ENCODE data around the gene TP73.

DNA sequence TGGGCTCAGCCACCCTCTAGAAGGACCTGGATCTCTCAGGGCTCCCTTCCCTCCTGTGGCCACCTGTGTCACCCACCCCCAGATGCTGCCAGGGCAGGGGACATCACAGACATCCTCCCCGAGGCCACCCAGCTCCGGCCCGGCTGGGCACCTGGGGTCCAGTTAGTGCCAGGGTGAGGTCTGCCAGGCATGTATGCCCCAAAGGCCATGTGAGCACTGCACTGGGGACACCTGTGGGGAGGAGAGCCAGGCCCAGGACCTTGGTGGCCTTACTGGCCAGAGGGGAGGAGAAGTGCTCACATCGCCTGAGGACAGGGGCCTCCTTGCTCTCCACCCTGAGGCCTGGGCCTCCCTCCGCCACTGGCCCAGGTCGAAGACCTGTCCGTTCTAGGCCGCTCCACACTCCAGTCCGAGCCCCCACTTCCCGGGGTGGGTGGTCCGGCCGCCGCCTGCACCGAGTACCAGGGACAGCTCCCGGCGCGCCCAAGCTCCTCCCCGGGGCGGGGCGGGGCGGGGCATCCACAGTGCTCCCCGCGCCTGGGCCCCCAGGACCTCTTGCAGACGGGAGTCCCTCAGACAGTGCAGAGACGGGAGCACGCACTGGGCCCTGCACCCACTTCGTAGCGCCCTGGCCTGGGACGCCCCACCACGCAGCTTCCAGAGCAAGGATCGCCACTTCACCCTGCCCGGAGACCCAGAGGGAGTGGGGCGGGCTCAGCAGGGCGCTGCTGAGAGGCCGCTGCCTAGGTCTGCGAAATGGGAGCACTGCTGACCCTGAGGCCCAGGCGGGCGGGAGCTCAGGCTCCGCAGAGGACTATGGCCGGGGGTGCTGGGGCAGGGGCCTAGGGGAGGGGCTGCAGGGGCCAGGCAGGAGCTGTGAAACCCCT, 65.6 kb downstream of the TP73 start:
- TF ChIP-seq POLR2A (IDR thresholded peaks at IDR 0.05): no peak
- TF ChIP-seq CTCF (IDR thresholded peaks at IDR 0.05): no peak

All from right lobe of liver (tissue), 4 donors.